Measurements from ENCODE around the gene ST7L.
"Not testable (repeated sequence)": the region's sequence is repeated elsewhere in the genome, so short reads cannot be mapped to it uniquely, and the experiment has no call there.

The ST7L gene

GRCh38 chr1:112629256-112629655 is 10.3 kb upstream of the ST7L start:
- in situ Hi-C loops (cut with HindIII; ENCODE audit: low sequenced_read_pairs) = no loop called here
- no peak overlapping the region for H3K4me3 ChIP-seq (ENCODE audit: low read depth, low read length)
- TF ChIP-seq CTCF (IDR thresholded peaks at IDR 0.05; ENCODE audit: low read depth, low read length) = no peak
- no peak for DNase-seq (ENCODE audit: low read depth, low spot score)

GRCh38 chr1:112628516-112628915 is 9.6 kb upstream of the ST7L start:
- TF ChIP-seq CTCF (IDR thresholded peaks at IDR 0.05; ENCODE audit: low read depth, low read length) = no peak
- no peak overlapping the region for H3K4me3 ChIP-seq (ENCODE audit: low read depth, low read length)
- in situ Hi-C loops (cut with HindIII; ENCODE audit: low sequenced_read_pairs) = no loop called here
- DNase-seq (ENCODE audit: low read depth, low spot score) = no peak

GRCh38 chr1:112626887-112627286 is 7.9 kb upstream of the ST7L start:
- TF ChIP-seq CTCF (IDR thresholded peaks at IDR 0.05; ENCODE audit: low read depth, low read length) = no peak
- in situ Hi-C loops (cut with HindIII; ENCODE audit: low sequenced_read_pairs) = no loop called here
- DNase-seq (ENCODE audit: low read depth, low spot score) = no peak
- no peak overlapping the region for H3K4me3 ChIP-seq (ENCODE audit: low read depth, low read length)

- DNase-seq (ENCODE audit: low read depth, low spot score) = no peak
- in situ Hi-C loops (cut with HindIII; ENCODE audit: low sequenced_read_pairs) = no loop called here
- H3K4me3 ChIP-seq (ENCODE audit: low read depth, low read length) = no peak overlapping the region
- TF ChIP-seq CTCF (IDR thresholded peaks at IDR 0.05; ENCODE audit: low read depth, low read length) = no peak
These were observed 7.3 kb upstream of the ST7L start for GRCh38 chr1:112626193-112626592.

GRCh38 chr1:112625696-112626095 is 6.8 kb upstream of the ST7L start:
- no peak overlapping the region for H3K4me3 ChIP-seq (ENCODE audit: low read depth, low read length)
- DNase-seq (ENCODE audit: low read depth, low spot score) = no peak
- in situ Hi-C loops (cut with HindIII; ENCODE audit: low sequenced_read_pairs) = no loop called here
- TF ChIP-seq CTCF (IDR thresholded peaks at IDR 0.05; ENCODE audit: low read depth, low read length) = no peak

- in situ Hi-C loops (cut with HindIII; ENCODE audit: low sequenced_read_pairs); DNase-seq (ENCODE audit: low read depth, low spot score); H3K4me3 ChIP-seq (ENCODE audit: low read depth, low read length): not testable (repeated sequence)
These were observed 5.6 kb upstream of the ST7L start for GRCh38 chr1:112624493-112624892.

GRCh38 chr1:112620377-112620695 is 1.4 kb upstream of the ST7L start:
- no peak for DNase-seq (ENCODE audit: low read depth, low spot score)
- in situ Hi-C loops (cut with HindIII; ENCODE audit: low sequenced_read_pairs) = no loop called here
- TF ChIP-seq CTCF (IDR thresholded peaks at IDR 0.05; ENCODE audit: low read depth, low read length) = no peak

More at GRCh38 chr1:112620377-112620695, 1.4 kb upstream of the ST7L start:
- H3K4me3 ChIP-seq (ENCODE audit: low read depth, low read length) = peak overlapping the region; percentile 97
